T-helper 1 cell treated with Interleukin-12 subunit alpha and Interleukin-12 subunit beta and Interleukin-4 antibody, amounts not matched to agents 30 μg/mL and 1 μg/mL, for 36 hours (primary cell): ENCODE results near the gene LPO.

Source experiments
- H3K27ac Mint-ChIP-seq: one replicate; pipeline ENCODE4 v1.8.0; 2021; ENCODE audit warnings: mild to moderate bottlenecking, mixed read lengths
- H3K27me3 Mint-ChIP-seq: one replicate; pipeline ENCODE4 v1.8.0; 2021; ENCODE audit warnings: low read depth, mixed read lengths
- H3K36me3 Mint-ChIP-seq: one replicate; pipeline ENCODE4 v1.8.0; 2021; ENCODE audit warnings: low read depth, mixed read lengths
- H3K4me1 Mint-ChIP-seq: one replicate; pipeline ENCODE4 v1.8.0; 2021; ENCODE audit warnings: low read depth, mixed read lengths
- H3K4me3 Mint-ChIP-seq: one replicate; pipeline ENCODE4 v1.8.0; 2021; ENCODE audit warnings: mild to moderate bottlenecking, moderate library complexity, mixed read lengths
- H3K9me3 Mint-ChIP-seq: one replicate; pipeline ENCODE4 v1.8.0; 2021; ENCODE audit warnings: mixed read lengths

The LPO gene

DNA sequence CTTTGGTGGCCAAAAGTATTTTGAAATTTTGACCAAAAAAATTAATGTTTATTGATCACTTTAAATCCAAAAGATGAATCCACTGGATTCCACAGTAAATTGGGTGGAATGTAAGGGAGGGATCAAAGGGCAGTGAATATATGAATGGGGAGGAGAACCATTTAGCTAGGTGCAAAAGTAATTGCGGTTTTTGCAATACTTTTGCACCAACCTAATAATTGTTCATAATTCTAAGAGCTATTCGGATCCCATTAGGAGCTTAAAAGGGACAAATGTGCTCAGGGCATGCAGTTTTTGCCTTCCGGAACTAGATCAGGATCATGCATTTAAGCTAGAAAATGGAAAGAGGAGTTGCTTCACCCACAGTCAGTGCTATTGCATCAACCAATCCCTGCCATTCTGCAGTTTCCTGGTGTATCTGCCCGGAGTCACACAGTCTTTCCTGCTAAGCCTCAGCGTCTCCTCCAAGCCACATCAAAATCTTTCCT is at the start of gene LPO:
Gene LPO (plus strand): TSS at position 438 of the 488 bp plus-strand sequence. CDS start 4,396 bp downstream, outside the sequence.
- Mint-ChIP-seq H3K9me3 (no peaks in the 10 kb centered on the region), H3K27me3 (peaks cover 62% of the 10 kb centered on the region), H3K4me3 (no peak within 1 kb of the TSS), H3K36me3 (no peaks in the 10 kb centered on the region), H3K27ac (no peak within 1 kb of the TSS), H3K4me1 (no peaks in the 10 kb centered on the region)

GRCh38 chr17:58189436-58190146 is 48.8 kb upstream of the LPO start:
- H3K4me1 Mint-ChIP-seq: no peaks in the 10 kb centered on the region
- no peak overlapping the region for H3K4me3 Mint-ChIP-seq
- H3K9me3 Mint-ChIP-seq: no peaks in the 10 kb centered on the region
- no peaks in the 10 kb centered on the region for H3K36me3 Mint-ChIP-seq
- H3K27me3 Mint-ChIP-seq: peaks cover 4% of the 10 kb centered on the region
- H3K27ac Mint-ChIP-seq: no peak overlapping the region

- H3K4me3 Mint-ChIP-seq: no peak overlapping the region
- no peak overlapping the region for H3K27ac Mint-ChIP-seq
- H3K4me1 Mint-ChIP-seq: no peaks in the 10 kb centered on the region
- no peaks in the 10 kb centered on the region for H3K36me3 Mint-ChIP-seq
- peaks cover 4% of the 10 kb centered on the region for H3K27me3 Mint-ChIP-seq
- H3K9me3 Mint-ChIP-seq: no peaks in the 10 kb centered on the region
These were observed 47.0 kb upstream of the LPO start for GRCh38 chr17:58191241-58191896.

DNA sequence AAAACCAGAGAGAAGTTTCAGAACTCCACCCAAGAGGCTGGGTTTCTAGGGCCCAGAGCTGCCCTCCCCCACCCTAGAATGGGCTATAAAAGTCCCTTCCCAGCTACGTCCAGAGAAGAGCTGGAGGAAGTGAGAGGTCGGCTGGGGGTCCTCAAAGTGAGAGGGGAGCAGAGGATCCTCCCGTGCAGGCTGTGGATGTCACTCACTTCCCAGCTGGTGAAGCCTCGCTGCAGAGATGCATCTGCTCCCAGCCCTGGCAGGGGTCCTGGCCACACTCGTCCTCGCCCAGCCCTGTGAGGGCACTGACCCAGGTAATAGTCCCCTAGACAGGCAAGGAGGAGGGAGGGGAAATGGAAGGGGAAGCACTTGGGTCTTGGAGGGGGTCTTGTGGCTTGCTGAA is 45.8 kb upstream of the LPO start, which contains the start of gene EPX:
Gene EPX (plus strand): TSS at position 115 of the 400 bp plus-strand sequence. CDS start 121 bp downstream, at position 236.
- Mint-ChIP-seq H3K4me1 (no peaks in the 10 kb centered on the region), H3K9me3 (no peaks in the 10 kb centered on the region), H3K36me3 (no peaks in the 10 kb centered on the region), H3K27ac (no peak within 1 kb of the TSS), H3K4me3 (no peak within 1 kb of the TSS), H3K27me3 (no peaks in the 10 kb centered on the region)

DNA sequence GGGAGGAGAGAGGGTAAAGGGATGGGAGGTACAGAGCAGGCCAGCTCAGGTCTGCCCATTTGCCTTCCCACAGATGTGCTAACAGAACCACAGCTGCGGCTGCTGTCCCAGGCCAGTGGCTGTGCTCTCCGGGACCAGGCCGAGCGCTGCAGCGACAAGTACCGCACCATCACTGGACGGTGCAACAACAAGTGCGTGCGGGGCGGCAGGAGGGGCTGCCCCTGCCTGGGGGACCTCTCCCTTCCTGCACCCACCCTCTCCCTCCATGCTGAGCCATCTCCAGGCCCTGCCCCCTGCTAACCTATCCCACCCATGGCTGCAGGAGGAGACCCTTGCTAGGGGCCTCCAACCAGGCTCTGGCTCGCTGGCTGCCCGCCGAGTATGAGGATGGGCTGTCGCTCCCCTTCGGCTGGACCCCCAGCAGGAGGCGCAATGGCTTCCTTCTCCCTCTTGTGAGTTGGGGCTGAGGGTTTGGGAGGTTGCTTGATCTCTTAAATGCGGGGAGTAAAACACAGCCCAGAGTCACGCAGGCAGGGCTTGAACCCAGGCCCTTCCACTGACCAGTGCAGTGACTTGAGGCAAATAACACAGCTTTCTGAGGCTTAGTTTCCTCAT is 44.6 kb upstream of the LPO start:
- Mint-ChIP-seq H3K9me3 (no peaks in the 10 kb centered on the region), H3K36me3 (no peaks in the 10 kb centered on the region)

DNA sequence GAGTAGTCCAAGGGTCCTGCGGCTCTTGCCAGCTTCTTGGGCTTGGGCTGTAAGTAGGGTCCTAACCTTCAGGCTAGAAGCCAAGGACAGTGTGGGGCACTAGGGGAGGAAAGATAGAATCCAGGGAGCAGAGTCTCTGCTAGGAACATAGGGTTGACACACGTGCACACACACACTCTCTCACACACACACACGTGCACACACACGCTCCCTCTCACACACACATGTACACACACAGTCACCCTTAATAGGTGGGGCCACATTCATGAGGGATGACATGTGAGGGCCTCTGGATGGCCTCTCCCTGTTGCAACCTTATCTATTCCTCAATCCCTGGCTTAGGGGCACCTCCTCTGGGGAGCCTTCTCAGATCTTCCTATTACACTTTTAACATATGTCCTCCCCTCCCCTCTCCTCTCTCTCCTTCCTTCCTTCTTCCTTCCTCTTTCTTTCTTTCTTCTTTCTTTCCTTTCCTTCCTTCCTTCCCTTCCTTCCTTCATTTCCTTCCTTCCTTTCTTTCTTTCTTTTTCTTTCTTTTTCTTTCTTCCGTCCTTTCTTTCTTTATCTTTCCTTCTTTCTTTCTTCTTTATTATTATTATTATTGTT is 42.8 kb upstream of the LPO start:
- H3K36me3 Mint-ChIP-seq: no peaks in the 10 kb centered on the region

More for the DNA sequence above, 44.6 kb upstream of the LPO start:
- Mint-ChIP-seq H3K27ac (no peak overlapping the region), H3K4me3 (no peak overlapping the region), H3K27me3 (no peaks in the 10 kb centered on the region), H3K4me1 (no peaks in the 10 kb centered on the region)

GRCh38 chr17:58196610-58197009 is 41.8 kb upstream of the LPO start:
- Mint-ChIP-seq H3K4me3 (no peak overlapping the region), H3K27me3 (peaks cover 3% of the 10 kb centered on the region), H3K9me3 (no peaks in the 10 kb centered on the region), H3K4me1 (peaks cover 2% of the 10 kb centered on the region), H3K36me3 (no peaks in the 10 kb centered on the region), H3K27ac (no peak overlapping the region)

More for the DNA sequence above, 42.8 kb upstream of the LPO start:
- Mint-ChIP-seq H3K4me1 (peaks cover 2% of the 10 kb centered on the region), H3K4me3 (no peak overlapping the region), H3K9me3 (no peaks in the 10 kb centered on the region), H3K27me3 (no peaks in the 10 kb centered on the region), H3K27ac (no peak overlapping the region)

DNA sequence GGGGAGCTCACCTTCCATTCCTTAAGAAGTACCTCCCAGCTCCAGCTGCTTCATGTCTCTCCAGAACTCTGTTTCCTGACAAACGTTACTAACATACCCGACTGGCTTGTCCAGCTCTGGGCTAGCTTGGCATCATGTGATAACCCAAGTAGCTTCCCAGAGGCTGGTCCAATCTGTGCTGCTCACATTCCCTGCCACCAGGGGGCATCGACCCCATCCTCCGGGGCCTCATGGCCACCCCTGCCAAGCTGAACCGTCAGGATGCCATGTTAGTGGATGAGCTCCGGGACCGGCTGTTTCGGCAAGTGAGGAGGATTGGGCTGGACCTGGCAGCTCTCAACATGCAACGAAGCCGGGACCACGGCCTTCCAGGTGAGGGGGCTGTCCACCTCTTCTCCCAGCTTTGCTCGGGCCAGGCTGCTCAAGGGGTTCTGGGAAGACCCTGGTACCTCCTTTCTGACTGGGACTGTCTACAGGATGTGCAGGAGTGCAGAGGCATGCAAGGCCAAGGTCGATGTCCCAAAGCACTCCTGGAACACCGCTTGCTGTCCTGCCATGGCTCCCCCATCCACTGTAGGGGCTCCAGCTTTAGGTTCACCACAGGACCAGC is 38.3 kb upstream of the LPO start:
- Mint-ChIP-seq H3K9me3 (no peaks in the 10 kb centered on the region), H3K36me3 (no peaks in the 10 kb centered on the region), H3K4me3 (no peak overlapping the region), H3K27me3 (peaks cover 3% of the 10 kb centered on the region), H3K4me1 (peaks cover 2% of the 10 kb centered on the region), H3K27ac (no peak overlapping the region)

DNA sequence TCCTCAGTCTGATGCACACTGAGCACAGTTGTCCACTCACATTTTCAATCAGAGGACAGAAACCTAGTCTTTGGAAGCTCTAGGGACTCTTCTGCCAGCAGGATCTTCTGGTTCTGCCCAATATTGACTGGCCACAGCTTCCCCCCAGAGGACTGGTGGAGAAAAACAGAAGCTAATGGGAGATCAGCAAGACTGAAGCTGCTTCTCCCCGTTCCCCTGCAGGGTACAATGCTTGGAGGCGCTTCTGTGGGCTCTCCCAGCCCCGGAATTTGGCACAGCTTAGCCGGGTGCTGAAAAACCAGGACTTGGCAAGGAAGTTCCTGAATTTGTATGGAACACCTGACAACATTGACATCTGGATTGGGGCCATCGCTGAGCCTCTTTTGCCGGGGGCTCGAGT is 35.5 kb upstream of the LPO start:
- peaks cover 2% of the 10 kb centered on the region for H3K4me1 Mint-ChIP-seq
- H3K36me3 Mint-ChIP-seq: no peaks in the 10 kb centered on the region
- H3K4me3 Mint-ChIP-seq: no peak overlapping the region
- H3K9me3 Mint-ChIP-seq: no peaks in the 10 kb centered on the region
- H3K27me3 Mint-ChIP-seq: peaks cover 3% of the 10 kb centered on the region
- H3K27ac Mint-ChIP-seq: no peak overlapping the region

DNA sequence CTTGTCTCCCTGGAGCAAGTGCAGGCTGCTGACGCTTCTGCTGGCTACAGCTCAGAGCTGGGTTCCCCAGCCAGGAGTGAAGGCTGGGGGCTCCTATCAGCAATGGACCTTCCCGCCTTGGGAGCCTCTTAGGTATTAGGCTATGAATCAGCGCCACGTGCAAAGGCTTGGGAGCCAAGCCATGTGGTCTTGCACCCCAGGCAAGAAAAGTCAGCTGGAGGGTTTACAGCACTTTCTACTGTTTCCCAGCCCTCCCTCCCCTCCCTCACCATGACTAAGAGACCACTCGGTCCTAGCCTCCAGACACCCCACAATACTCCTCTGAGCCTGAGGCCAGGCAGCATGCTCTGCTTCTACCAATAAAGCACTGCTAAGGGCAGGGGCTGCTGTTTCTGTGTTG is 33.6 kb upstream of the LPO start:
- Mint-ChIP-seq H3K9me3 (no peaks in the 10 kb centered on the region), H3K36me3 (peaks cover 2% of the 10 kb centered on the region), H3K4me1 (peaks cover 2% of the 10 kb centered on the region), H3K27me3 (peaks cover 3% of the 10 kb centered on the region), H3K27ac (no peak overlapping the region), H3K4me3 (no peak overlapping the region)

GRCh38 chr17:58205936-58206335 is 32.4 kb upstream of the LPO start:
- Mint-ChIP-seq H3K4me3 (no peak overlapping the region), H3K4me1 (no peaks in the 10 kb centered on the region), H3K36me3 (peaks cover 8% of the 10 kb centered on the region), H3K27ac (no peak overlapping the region), H3K9me3 (no peaks in the 10 kb centered on the region), H3K27me3 (peaks cover 3% of the 10 kb centered on the region)

GRCh38 chr17:58207451-58207850 is 30.9 kb upstream of the LPO start:
- Mint-ChIP-seq H3K4me1 (peaks cover 3% of the 10 kb centered on the region), H3K4me3 (no peak overlapping the region), H3K9me3 (no peaks in the 10 kb centered on the region), H3K27me3 (no peaks in the 10 kb centered on the region), H3K27ac (no peak overlapping the region), H3K36me3 (peaks cover 8% of the 10 kb centered on the region)

DNA sequence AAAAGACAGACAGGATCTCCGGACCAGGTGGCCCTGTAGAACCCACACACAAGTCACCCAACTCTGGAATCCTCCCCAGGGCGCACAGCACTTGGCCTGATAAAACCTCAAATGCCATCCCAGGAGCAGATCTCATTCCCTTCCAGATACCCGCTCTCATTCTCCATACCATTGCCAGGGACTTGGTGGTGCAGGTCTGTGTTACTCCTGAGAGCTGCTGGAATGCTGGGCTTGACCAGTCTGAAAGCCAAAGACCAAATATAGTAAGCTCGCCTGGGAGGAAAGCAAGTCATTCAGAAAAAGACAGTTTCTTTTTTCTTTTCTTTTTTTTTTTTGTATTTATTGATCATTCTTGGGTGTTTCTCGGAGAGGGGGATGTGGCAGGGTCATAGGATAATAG is 30.0 kb upstream of the LPO start:
- H3K4me3 Mint-ChIP-seq: no peak overlapping the region
- peaks cover 3% of the 10 kb centered on the region for H3K4me1 Mint-ChIP-seq
- no peaks in the 10 kb centered on the region for H3K27me3 Mint-ChIP-seq
- H3K9me3 Mint-ChIP-seq: no peaks in the 10 kb centered on the region
- H3K27ac Mint-ChIP-seq: no peak overlapping the region
- H3K36me3 Mint-ChIP-seq: peaks cover 8% of the 10 kb centered on the region

DNA sequence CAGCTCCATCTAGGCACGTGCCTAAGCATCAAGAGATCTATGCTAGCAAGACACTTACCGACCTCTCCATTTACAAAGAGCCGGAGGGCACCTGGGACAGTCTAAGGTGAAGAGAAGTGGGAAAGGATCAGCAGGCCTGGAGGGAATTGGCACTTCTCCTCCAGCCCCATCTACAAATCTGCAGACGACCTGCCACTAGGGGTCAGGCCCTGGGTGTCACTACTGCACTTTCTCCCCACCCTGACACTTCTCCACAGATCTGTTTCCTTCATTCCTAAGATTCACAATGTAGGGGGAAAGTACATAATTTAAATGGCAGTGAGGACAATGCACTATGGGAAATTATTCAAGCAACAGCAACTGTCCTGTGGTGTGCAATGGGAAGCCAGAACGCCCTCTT is 27.5 kb upstream of the LPO start:
- H3K9me3 Mint-ChIP-seq: no peaks in the 10 kb centered on the region
- H3K4me1 Mint-ChIP-seq: peaks cover 3% of the 10 kb centered on the region
- H3K36me3 Mint-ChIP-seq: peaks cover 8% of the 10 kb centered on the region
- H3K27me3 Mint-ChIP-seq: no peaks in the 10 kb centered on the region
- no peak overlapping the region for H3K27ac Mint-ChIP-seq
- no peak overlapping the region for H3K4me3 Mint-ChIP-seq
